Activated T-cell treated with anti-CD3 and anti-CD28 coated beads, Interleukin-2, amount 50 U/mL, for 4 hours (primary cell): ENCODE data around the gene MED22. TPM values are rescaled to one million over a fixed set of nuclear protein-coding genes. Genes with fewer than 3 reads are reported as not detected.
"Not testable (repeated sequence)": the region's sequence is repeated elsewhere in the genome, so short reads cannot be mapped to it uniquely, and the experiment has no call there.

ENCODE experiments used
- ATAC-seq, 2 donors: fragments of 200-7000 bp; cut with Tn5 transposase; one replicate each; pipeline ENCODE4 v1.10.0; 2021
- DNase-seq: peaks from one replicate; pipeline ENCODE4 v3.0.0-alpha.2; 2020
- H3K27me3 Mint-ChIP-seq: one replicate; pipeline ENCODE4 v1.8.0; 2021; ENCODE audit warnings: low read depth, mixed read lengths
- H3K36me3 Mint-ChIP-seq: one replicate; pipeline ENCODE4 v1.8.0; 2022; ENCODE audit warnings: mixed read lengths; ENCODE audit not compliant: insufficient read depth
- H3K4me1 Mint-ChIP-seq: one replicate; pipeline ENCODE4 v1.8.0; 2021; ENCODE audit warnings: low read depth, mixed read lengths
- H3K4me3 Mint-ChIP-seq: one replicate; pipeline ENCODE4 v1.8.0; 2021; ENCODE audit warnings: mild to moderate bottlenecking, moderate library complexity, mixed read lengths
- H3K9me3 Mint-ChIP-seq: one replicate; pipeline ENCODE4 v1.8.0; 2021; ENCODE audit warnings: mixed read lengths
- total RNA-seq, 3 donors: library from RNA; stranded (reverse); gene quantifications; one replicate each; pipeline ENCODE4 v1.2.1, GENCODE V29; 2021

The MED22 gene
- total RNA-seq, 3 donors from 2014 or later, result 52.8 to 58.6 (median 55.3) TPM

DNA sequence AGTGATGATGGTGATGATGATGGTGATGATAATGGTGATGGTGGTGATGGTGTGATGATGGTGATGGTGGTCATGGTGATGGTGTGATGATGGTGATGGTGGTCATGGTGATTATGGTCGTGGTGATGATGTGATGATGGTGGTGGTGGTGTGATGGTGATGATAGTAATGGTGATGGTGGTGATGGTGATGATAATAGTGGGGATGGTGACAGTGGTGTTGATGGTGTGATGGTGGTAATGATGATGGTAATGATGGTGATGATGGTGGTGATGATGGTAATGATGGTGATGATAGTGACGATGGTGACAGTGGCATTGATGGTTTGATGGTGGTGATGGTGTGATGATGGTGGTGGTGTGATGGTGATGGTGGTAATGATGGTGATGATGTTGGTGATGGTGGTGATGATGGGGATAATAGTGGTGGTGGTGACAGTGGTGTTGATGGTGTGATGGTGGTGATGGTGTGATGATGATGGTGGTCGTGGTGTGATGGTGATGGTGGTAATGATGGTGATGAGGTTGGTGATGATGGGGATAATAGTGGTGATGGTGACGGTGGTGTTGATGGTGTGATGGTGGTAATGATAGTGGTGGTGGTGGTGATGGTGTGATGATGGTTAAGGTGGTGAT, 34.7 kb upstream of the MED22 start:
- ATAC-seq (no peak), DNase-seq (no peak)
- Mint-ChIP-seq H3K4me1 (no peaks in the 10 kb centered on the region), H3K27me3 (no peaks in the 10 kb centered on the region), H3K9me3 (no peaks in the 10 kb centered on the region), H3K4me3 (no peak overlapping the region), H3K36me3 (no peaks in the 10 kb centered on the region)

DNA sequence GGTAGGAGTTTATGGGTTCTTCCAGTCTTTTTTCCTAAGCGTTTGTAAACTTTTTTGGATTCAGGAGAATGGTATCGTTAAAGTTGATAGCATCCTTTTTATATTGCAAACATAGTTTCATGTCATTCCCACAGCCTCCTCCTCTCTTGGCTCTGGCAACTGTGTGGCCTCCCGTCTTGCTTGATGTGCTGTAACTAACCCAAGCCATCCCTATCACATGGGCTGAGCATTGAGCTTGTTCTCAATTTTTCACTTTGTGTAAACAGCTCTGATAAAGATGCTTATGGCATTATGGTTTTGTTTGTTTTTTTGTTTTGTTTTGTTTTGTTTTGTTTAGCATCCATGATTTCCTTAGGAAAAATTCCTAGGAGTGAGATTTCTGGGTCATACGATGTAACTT, 32.8 kb upstream of the MED22 start:
- Mint-ChIP-seq H3K4me3 (no peak overlapping the region), H3K36me3 (no peaks in the 10 kb centered on the region), H3K9me3 (no peaks in the 10 kb centered on the region), H3K27me3 (no peaks in the 10 kb centered on the region), H3K4me1 (peaks cover 4% of the 10 kb centered on the region)
- DNase-seq, result no peak
- ATAC-seq, result no peak

DNA sequence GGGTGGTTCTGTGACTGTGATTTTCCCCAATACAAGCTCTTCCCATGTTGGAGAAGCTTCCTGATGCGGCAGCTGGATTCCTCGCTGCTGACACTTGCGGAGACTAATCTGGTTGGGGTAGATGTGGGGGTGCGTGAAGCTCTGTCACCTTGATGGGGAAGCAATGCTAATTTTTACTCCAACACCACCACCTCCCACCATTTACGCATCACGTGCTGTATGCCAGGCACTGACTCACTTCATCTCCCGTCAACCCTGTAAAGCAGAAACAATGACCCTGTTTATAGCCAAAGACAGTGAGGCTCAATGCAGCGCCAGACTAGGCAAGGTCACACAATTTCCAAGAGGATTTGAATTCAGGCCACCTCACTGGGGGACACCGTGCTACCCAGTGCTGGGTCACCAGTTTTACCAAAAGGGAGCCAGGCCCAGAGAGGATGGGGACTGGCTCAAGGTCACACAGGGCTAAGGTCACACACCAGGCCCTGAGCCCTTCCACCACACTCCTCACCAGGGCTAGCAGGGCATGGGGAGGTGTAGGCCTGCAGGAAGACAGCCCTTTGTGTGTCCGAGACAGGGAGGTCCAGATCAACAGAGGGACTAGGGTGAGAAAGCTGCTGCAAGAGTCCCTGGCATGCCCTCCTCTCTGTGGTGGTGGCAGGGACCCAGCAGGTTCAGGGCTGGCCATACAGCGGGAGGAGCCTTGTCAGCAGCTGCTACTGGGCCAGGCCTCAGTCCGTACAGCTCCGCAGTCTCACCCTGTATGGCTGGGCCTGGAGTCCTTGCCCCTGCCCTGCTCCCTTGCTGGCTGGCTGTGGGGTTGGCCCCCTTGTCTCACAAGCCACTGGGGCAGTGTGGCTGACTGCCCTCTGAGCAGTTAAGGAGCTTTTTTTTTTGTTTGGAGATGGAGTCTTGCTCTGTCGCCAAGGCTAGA, 31.5 kb upstream of the MED22 start:
- H3K4me1 Mint-ChIP-seq, result peaks cover 7% of the 10 kb centered on the region
- ATAC-seq (no peak), DNase-seq (no peak)
- no peaks in the 10 kb centered on the region for H3K9me3 Mint-ChIP-seq
- peaks cover 5% of the 10 kb centered on the region for H3K36me3 Mint-ChIP-seq
- H3K27me3 Mint-ChIP-seq, result no peaks in the 10 kb centered on the region
- H3K4me3 Mint-ChIP-seq, result no peak overlapping the region

DNA sequence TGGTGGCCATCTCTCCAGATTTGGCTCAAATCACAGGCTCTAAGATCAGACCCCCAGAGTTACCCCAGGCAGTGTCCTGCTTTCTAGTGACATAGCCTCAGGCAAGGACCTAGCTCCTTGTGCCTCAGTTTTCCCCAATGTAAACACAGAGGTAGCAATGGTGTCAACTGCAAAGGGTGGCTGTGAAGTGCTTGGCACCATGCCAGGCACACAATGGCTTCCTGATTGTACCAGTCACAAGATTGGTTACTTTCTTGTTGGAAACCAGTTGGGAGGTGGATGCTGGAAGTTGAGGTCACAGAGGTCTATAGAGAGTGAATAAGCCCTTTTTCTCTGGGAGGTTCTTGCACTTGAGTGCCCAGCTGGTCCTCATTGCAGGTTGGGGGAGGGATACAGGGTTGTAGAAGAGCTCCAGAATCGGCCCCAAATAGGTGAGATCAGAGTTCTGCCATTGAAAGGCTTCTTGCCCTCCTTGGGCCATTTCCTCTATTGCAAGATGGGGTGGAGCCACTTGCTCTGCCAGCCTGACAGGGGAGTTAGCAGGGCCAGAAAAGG, 30.6 kb upstream of the MED22 start:
- H3K4me1 Mint-ChIP-seq, result peaks cover 12% of the 10 kb centered on the region
- H3K4me3 Mint-ChIP-seq, result no peak overlapping the region

DNA sequence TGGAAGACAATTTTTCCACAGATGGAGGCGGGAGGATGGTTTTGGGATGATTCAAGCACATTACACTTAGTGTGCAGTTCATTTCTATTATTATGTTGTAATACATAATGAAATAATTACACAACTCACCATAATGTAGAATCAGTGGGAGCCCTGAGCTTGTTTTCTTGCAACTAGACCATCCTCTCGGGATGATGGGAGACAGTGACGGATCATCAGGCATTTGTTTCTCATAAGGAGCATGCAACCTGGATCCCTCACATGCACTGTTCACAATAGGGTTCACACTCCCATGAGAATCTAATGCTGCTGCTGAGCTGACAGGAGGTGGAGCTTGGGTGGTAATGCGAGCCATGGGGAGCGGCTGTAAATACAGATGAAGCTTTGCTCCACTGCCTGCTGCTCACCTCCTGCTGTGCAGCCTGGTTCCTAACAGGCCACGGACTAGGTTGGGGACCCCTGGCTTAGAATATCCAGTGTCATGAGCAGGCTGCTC, 29.8 kb upstream of the MED22 start:
- ATAC-seq, result no peak
- peaks cover 5% of the 10 kb centered on the region for H3K36me3 Mint-ChIP-seq
- no peak overlapping the region for H3K4me3 Mint-ChIP-seq
- H3K9me3 Mint-ChIP-seq, result no peaks in the 10 kb centered on the region
- H3K4me1 Mint-ChIP-seq, result peaks cover 20% of the 10 kb centered on the region
- no peak for DNase-seq
- no peaks in the 10 kb centered on the region for H3K27me3 Mint-ChIP-seq

More for the DNA sequence above, 30.6 kb upstream of the MED22 start:
- no peak for DNase-seq
- Mint-ChIP-seq H3K36me3 (peaks cover 5% of the 10 kb centered on the region), H3K9me3 (no peaks in the 10 kb centered on the region), H3K27me3 (no peaks in the 10 kb centered on the region)
- no peak for ATAC-seq

DNA sequence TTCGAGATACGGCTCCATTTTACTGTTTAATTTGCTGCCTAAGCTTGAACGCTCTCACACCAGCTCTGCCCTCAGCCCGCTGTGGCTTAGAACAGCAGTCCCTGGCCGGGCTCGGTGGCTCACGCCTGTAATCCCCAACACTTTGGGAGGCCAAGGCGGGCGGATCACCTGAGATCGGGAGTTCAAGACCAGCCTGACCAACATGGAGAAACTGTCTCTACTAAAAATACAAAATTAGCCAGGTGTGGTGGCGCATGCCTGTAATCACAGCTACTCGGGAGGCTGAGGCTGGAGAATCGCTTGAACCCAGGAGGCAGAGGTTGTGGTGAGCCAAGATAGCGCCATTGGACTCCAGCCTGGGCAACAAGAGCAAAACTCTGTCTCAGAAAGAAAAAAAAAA, 29.3 kb upstream of the MED22 start:
- not testable (repeated sequence) for H3K27me3 Mint-ChIP-seq, ATAC-seq, DNase-seq, H3K9me3 Mint-ChIP-seq, H3K36me3 Mint-ChIP-seq
- H3K4me1 Mint-ChIP-seq, result peaks cover 24% of the 10 kb centered on the region
- peak overlapping the region; percentile 64 for H3K4me3 Mint-ChIP-seq

DNA sequence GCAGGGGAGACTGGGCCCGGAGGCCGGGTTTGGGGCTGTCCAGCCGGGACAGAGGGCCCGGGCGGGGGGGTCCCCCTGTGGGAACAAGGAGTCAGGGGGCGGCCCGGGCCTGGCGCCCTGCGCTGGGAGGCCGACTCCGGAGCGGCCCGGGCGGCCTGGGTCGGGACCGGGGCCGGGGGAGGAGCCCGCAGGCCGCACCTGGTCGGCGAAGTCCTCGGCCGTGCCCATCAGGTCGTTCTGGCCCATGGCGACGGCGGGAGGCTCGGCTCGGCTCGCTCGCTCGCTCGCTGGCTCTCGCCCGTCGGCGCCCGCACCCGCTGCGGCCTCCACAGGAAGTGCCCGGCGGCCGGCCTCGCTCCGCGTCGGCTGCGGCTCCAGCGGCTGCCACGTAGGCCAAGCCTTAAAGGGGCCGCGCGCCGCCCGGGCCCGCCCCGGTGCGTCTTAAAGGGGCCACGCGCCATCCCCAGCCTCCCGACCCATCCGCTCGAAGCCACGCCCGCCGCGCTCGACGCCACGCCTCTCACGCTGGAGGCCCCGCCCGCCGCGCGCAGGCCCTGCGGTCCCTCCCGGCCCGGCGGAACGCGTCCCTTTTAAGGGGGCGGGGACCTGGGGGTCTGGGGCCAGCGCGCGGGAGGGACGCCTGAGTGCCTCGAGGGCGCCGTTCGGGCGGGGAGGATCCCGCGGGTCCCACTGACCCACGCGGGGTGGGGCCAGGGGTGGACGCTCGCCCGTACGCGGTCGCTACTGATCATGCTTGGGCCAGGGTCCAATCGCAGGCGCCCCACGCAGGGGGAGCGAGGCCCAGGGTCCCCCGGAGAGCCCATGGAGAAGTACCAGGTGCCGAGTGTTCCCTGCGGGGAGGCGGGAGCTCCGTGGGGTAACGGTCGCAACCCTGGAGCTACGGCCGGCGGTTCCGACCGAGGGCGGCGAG, 28.1 kb upstream of the MED22 start, which contains the start of the genes STKLD1 and SURF4:
Gene STKLD1 (plus strand): TSS at position 643 of the 931 bp plus-strand sequence. CDS start 108 bp downstream, at position 751.
Gene SURF4 (minus strand): TSS at position 337 of the 931 bp plus-strand sequence. CDS start 91 bp downstream, at position 246.
- DNase-seq, result peak; percentile 95
- Mint-ChIP-seq H3K4me3 (peak within 1 kb of the TSS; percentile 98), H3K27me3 (no peaks in the 10 kb centered on the region), H3K36me3 (peaks cover 13% of the 10 kb centered on the region), H3K4me1 (peaks cover 37% of the 10 kb centered on the region), H3K9me3 (no peaks in the 10 kb centered on the region)
- ATAC-seq, result peak; percentile 78 to 79

DNA sequence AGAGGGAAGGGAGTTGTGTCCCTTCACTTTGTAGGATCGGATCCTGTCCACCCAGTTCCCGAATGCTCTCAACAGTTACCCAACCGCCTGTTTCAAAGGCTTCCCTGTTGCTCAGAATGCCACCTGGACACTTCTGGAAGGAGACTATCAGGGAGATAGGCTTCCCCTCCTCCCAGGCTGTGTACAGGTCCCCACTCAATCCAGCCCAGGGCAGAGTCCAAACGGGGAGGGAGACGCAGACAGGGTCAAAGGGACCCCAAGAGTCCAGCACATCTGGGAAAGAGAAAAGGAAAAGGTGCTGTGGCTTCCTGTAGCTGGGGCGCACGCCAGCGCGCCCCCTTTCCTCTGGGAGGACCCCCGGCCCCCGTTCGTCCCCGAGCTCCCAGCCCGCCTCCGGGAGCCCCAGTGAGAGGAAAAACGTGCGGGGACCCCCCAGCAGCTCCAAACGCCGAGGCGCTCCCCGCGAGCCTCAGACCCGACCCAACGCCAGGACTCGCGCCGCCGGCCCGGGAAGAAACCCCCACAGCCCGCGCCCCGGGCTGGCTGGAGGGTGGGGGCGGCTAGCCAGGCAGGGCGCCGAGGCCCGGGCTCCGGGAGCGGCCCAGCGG, 27.3 kb upstream of the MED22 start:
- Mint-ChIP-seq H3K4me1 (peaks cover 45% of the 10 kb centered on the region), H3K4me3 (peak overlapping the region; percentile 98), H3K36me3 (peaks cover 21% of the 10 kb centered on the region), H3K9me3 (no peaks in the 10 kb centered on the region), H3K27me3 (no peaks in the 10 kb centered on the region)
- no peak for DNase-seq
- peak in 1 of 2 donors; percentile 0 for ATAC-seq

DNA sequence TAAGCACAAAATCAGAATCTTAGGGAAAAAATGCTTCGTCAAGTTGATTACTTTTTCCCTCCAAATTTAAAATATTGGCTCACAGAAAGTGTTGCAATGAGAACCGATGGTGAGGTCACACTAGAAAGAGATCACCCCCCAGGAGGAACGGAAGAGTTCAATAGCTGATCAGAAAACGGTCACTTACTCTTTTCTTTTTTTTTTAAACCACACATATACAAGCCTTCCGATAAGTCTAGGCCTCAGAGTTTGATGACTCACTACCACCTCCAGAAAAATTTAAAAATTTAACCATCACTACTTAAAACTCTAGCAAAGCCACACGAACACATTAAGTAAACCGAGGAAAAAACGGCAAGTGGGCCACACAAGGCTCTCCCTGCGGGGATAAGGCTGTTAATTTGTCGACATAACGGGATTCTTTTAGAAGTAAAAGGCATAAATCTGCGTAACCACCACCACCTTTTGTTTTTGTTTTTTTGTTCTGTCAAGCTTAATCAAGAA, 26.7 kb upstream of the MED22 start:
- peaks cover 51% of the 10 kb centered on the region for H3K4me1 Mint-ChIP-seq
- ATAC-seq, result peak in 1 of 2 donors; percentile 1
- H3K36me3 Mint-ChIP-seq, result peaks cover 25% of the 10 kb centered on the region
- peak overlapping the region; percentile 98 for H3K4me3 Mint-ChIP-seq
- H3K27me3 Mint-ChIP-seq, result no peaks in the 10 kb centered on the region
- H3K9me3 Mint-ChIP-seq, result no peaks in the 10 kb centered on the region
- no peak for DNase-seq

DNA sequence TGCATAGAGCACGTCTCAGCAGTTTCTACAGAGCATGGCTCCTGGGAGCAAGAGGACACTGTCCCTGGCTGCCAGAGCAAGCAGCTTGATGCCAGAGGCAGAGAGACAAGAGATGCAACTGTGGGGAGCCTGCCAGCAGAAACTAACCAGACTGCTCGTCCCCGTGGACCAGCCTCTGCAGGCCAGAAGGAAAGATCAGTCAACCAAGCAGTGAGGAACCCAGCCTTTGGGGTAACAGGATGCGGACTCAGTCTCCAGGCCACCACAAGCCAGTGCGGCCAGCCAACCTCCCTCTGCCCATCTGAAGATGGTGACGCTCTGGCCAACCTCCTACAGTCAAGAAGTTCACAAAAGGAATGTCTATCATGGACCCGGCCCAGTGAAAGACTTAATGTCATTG, 24.2 kb upstream of the MED22 start:
- Mint-ChIP-seq H3K4me1 (peaks cover 66% of the 10 kb centered on the region), H3K27me3 (no peaks in the 10 kb centered on the region), H3K9me3 (no peaks in the 10 kb centered on the region), H3K36me3 (peaks cover 39% of the 10 kb centered on the region), H3K4me3 (peak overlapping the region; percentile 98)
- ATAC-seq (no peak), DNase-seq (no peak)

DNA sequence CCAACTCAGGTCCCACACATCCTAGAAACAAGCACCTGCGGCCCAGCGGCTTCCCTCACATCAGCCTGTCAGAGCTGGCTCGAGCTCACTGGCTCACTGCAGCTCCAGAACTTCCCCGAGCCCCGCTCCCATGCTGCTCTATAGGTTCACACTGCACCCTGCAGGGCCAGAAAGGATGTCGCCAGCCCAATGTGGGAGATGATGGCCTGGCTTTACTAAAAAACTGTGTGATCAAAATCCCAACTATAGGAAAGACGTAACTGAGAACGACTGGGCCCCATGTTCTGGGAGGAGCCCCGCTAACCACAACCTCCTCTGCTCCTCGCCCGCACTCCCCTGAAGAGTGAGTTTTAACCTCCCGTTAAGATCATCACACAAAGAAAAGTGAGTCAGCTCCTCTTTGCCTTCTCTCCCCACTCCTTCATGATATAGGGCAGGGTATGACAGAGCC, 23.4 kb upstream of the MED22 start:
- Mint-ChIP-seq H3K9me3 (no peaks in the 10 kb centered on the region), H3K36me3 (peaks cover 39% of the 10 kb centered on the region), H3K27me3 (no peaks in the 10 kb centered on the region), H3K4me1 (peaks cover 66% of the 10 kb centered on the region), H3K4me3 (peak overlapping the region; percentile 98)
- DNase-seq (peak; percentile 64), ATAC-seq (peak; percentile 69 to 73)

DNA sequence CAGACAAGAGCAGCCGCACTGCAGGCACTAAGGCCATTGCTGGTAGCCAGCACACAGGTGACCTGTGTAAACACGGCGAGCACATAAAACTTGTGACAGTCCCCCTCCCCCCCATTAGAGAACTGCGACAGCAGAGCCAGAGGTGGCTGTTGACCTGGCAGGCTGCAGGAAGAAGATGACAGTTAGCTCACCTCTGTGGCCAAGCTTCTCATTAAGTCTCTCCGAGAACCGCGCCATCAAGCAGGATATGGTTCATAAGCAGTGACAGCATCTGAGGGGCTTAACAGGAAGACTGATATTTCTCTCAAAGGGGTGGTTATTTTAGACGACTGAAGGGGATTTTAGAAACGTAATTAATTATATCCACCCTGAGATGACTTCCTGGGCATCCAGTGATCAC, 22.8 kb upstream of the MED22 start:
- no peaks in the 10 kb centered on the region for H3K27me3 Mint-ChIP-seq
- H3K4me1 Mint-ChIP-seq, result peaks cover 70% of the 10 kb centered on the region
- H3K36me3 Mint-ChIP-seq, result peaks cover 42% of the 10 kb centered on the region
- H3K4me3 Mint-ChIP-seq, result peak overlapping the region; percentile 98
- DNase-seq, result peak; percentile 41
- no peaks in the 10 kb centered on the region for H3K9me3 Mint-ChIP-seq
- ATAC-seq, result peak; percentile 23 to 25

DNA sequence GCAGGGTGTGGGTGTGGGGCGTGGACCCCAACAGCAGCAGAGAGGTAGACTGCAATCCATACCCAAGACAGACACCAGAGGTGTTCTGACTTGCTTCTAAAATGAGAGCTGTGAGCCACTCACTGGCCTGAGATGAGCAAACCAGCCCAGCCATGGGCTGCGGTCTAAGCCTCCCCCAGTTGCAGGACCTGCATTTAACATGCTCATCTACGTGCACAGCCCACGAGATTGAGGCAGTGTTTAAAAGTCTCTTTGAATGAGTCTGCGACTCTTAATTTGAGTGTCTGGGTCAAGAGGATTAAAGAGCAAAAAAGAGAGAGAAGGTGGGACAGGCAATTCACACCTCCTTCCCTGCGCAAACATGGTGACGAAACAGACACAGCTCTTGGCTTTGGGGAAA, 22.0 kb upstream of the MED22 start:
- peak in 1 of 2 donors; percentile 25 for ATAC-seq

More for the DNA sequence above, 22.0 kb upstream of the MED22 start:
- Mint-ChIP-seq H3K36me3 (peaks cover 42% of the 10 kb centered on the region), H3K4me1 (peaks cover 72% of the 10 kb centered on the region), H3K4me3 (peak overlapping the region; percentile 98), H3K9me3 (no peaks in the 10 kb centered on the region), H3K27me3 (no peaks in the 10 kb centered on the region)
- DNase-seq, result no peak
